Small intestine (tissue), 7 donors: ENCODE data around the gene GOLT1B. TPM values are rescaled to one million over a fixed set of nuclear protein-coding genes. Genes with fewer than 3 reads are reported as not detected.

Experiments
- DNase-seq, 2 donors: peaks; one replicate each; pipeline versions ENCODE4 v3.0.0 to v3.0.0-alpha.2; 2013
- FAIRE-seq: peaks from 2 replicates; lab custom pipeline; 2012; peaks lifted over from hg19 to GRCh38; lab: Jason Lieb, UNC
- H3K27ac ChIP-seq, 3 donors: one replicate each; pipeline ENCODE4 v1.5.1; 2013; ENCODE audit warnings: low read length in 2 of 3, mild to moderate bottlenecking in 2 of 3, control low read depth in 1 of 3, inconsistent platforms in 1 of 3, low read depth in 1 of 3, moderate library complexity in 1 of 3
- H3K27me3 ChIP-seq, 3 donors: one replicate each; pipeline ENCODE4 v1.6.1; 2013; ENCODE audit warnings: low read length in 3 of 3, inconsistent platforms in 1 of 3; ENCODE audit not compliant: control insufficient read depth in 3 of 3, insufficient read depth in 3 of 3
- H3K36me3 ChIP-seq, 3 donors: one replicate each; pipeline ENCODE4 v1.6.1; 2013; ENCODE audit warnings: low read length in 3 of 3, inconsistent platforms in 1 of 3, low read depth in 1 of 3, mild to moderate bottlenecking in 1 of 3, moderate library complexity in 1 of 3; ENCODE audit not compliant: control insufficient read depth in 3 of 3, insufficient read depth in 2 of 3
- H3K4me1 ChIP-seq, 3 donors: one replicate each; pipeline ENCODE4 v1.6.1; 2013; ENCODE audit warnings: low read length in 2 of 3, inconsistent platforms in 1 of 3, low read depth in 1 of 3, mild to moderate bottlenecking in 1 of 3, moderate library complexity in 1 of 3; ENCODE audit not compliant: control insufficient read depth in 3 of 3, insufficient read depth in 2 of 3
- H3K4me3 ChIP-seq, 3 donors: one replicate each; pipeline ENCODE4 v1.5.1; 2013; ENCODE audit warnings: low read length in 3 of 3, control low read depth in 1 of 3, inconsistent platforms in 1 of 3, low read depth in 1 of 3, mild to moderate bottlenecking in 1 of 3, moderate library complexity in 1 of 3
- H3K9me3 ChIP-seq, 2 donors: one replicate each; pipeline ENCODE4 v1.6.1; 2013; ENCODE audit warnings: low read depth in 1 of 2, low read length in 1 of 2; ENCODE audit not compliant: control insufficient read depth in 2 of 2, insufficient read depth in 1 of 2
- WGBS, 3 donors: extraction: QIAGEN DNeasy Blood & Tissue Kit; methylation state at CpG; one replicate each; pipeline ENCODE4 v1.1.7; 2013; 5-methylcytosine and 5-hydroxymethylcytosine counted together
- polyA plus RNA-seq, 4 donors: library from polyadenylated mRNA; stranded (reverse) in 3 of 4; unstranded in 1 of 4; fragments of 200-250 nt in 3 of 4; fragments of 120-200 nt in 1 of 4; gene quantifications; one replicate each; pipeline versions ENCODE4 v1.2.1 to v1.2.3, GENCODE V29; 2013
- donor health status: healthy with polysubstance abuse.
- donor health status: control.
- donor health status: control.
- donor health status: Bipolar disorder and iron deficiency.
- donor health status: healthy.

The GOLT1B gene
- polyA plus RNA-seq, 4 donors: 9.4 to 26.2 (median 12.9) TPM

DNA sequence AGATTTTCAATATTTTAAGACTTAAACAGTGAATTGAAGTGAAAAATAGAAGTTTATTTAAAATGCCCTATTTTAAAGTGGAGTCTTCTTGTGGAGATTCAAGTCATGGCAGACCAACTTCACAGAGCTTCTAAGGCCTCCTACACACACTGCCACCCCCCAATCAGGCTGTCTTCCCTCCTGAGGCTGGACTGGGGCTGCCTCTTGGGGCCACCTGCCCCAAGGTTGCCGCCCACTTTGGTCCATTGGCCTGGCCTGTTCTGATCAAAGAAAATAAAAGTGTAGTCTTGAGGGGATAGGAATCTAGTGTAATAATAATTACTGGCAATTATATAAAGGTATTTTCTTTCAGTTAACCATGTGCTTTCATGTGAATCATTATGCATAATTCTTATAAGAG, 1.3 kb downstream of the GOLT1B start:
- Histone ChIP-seq H3K27ac (no peak overlapping the region), H3K27me3 (no peaks in the 10 kb centered on the region), H3K36me3 (peaks cover 0 to 3% (median 0%) of the 10 kb centered on the region in 3 donors), H3K4me1 (peaks cover 4 to 14% (median 5%) of the 10 kb centered on the region in 3 donors), H3K9me3 (no peaks in the 10 kb centered on the region), H3K4me3 (peak overlapping the region in 2 of 3 donors; percentile 82 to 98)
- WGBS, 3 donors: 91 to 95% (median 92%) methylated on average over 1 of the region's 1 CpG
- FAIRE-seq: no peak
- DNase-seq: no peak

DNA sequence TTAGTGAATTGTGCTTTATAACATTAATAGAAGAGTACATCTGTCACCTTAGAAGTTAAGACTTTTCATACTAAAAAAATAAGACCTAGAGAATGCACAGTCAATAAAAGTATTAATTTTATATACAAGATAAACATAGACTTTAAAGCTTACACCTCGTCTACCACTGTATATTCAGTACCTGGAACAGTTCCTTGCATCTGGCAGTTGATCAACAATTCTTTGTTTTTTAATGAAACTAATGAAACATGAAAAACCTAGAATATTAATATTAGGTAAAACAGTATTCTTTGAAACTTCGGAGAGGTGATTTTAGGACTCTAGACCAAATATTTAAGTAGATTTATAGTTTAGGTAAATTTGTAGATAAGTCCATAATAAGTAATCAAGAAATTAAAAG, 4.3 kb downstream of the GOLT1B start:
- no peak for FAIRE-seq

DNA sequence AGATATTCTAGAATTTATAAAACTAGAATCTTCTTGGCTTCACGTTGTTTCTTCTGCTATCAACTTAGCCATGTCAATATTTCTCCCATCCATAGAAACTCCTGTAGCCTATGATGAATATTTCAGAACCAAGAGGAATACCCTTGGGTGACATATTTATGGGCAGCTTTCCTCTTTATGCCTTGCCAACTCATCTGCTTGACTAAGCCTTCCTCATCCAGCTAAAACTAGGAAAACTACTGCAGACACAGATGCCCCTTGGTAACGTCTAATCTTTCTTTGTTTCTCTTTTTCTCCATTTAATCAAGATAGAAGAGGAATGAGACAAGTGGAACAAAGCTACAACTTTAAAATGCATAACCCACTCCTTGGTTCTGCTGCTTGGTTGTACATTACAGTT, 6.3 kb downstream of the GOLT1B start:
- H3K9me3 ChIP-seq: no peaks in the 10 kb centered on the region
- H3K4me1 ChIP-seq: peaks cover 0 to 7% (median 1%) of the 10 kb centered on the region in 3 donors
- no peak overlapping the region for H3K27ac ChIP-seq
- no peak overlapping the region for H3K4me3 ChIP-seq
- WGBS, 3 donors: 84 to 91% (median 89%) methylated on average over 2 of the region's 2 CpGs
- DNase-seq: no peak
- no peak for FAIRE-seq
- peaks cover 0 to 12% (median 0%) of the 10 kb centered on the region in 3 donors for H3K36me3 ChIP-seq
- H3K27me3 ChIP-seq: no peaks in the 10 kb centered on the region

More for the DNA sequence above, 4.3 kb downstream of the GOLT1B start:
- no peak overlapping the region for H3K27ac ChIP-seq
- H3K4me1 ChIP-seq: peaks cover 2 to 9% (median 4%) of the 10 kb centered on the region in 3 donors
- no peaks in the 10 kb centered on the region for H3K27me3 ChIP-seq
- no peaks in the 10 kb centered on the region for H3K9me3 ChIP-seq
- H3K36me3 ChIP-seq: peaks cover 0 to 5% (median 0%) of the 10 kb centered on the region in 3 donors
- no peak for DNase-seq
- WGBS, 3 donors: 33 to 49% (median 42%) methylated on average over 2 of the region's 2 CpGs
- H3K4me3 ChIP-seq: no peak overlapping the region

DNA sequence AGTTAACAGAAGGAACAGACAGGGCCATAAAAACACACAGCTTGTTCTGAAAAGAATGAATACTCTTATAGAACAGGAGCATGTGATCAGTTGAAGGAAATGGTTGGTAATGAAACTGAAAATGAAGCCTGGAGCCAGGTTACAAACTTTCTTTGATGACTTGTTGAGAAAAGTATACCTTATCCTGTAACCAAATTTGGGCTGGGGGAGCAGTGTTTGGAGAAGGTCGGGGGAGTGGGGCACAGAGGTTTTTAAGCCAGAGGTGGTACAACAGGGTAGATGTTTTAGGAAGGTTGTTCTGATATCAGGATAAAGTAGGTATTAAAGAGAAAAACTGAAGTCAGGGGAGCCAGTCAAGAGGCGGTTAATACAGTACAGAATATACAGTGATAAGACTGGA, 8.2 kb downstream of the GOLT1B start:
- peaks cover 0 to 17% (median 0%) of the 10 kb centered on the region in 3 donors for H3K36me3 ChIP-seq

DNA sequence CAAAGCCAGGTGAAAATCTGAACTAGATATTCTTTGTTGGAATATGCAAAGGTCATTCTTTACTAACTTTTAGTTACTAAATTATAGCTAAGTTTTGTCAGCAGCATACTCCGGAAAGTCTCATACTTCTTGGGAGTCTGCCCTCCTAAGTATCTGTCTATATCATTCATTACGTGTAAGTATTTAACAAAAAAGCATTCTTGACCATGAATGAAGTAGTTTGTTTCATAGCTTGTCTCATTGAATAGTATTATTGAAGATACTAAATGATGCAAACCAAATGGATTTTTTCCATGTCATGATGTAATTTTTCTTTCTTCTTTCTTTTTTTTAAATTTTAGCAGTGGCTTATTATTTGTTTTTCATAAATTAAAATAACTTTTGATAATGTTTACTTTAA, 14.7 kb downstream of the GOLT1B start:
- no peak overlapping the region for H3K4me3 ChIP-seq
- H3K27ac ChIP-seq: no peak overlapping the region
- peaks cover 0 to 11% (median 4%) of the 10 kb centered on the region in 3 donors for H3K36me3 ChIP-seq
- no peak for DNase-seq
- 97 to 100% (median 99%) methylated on average over 2 of the region's 2 CpGs for WGBS, 3 donors
- no peak for FAIRE-seq
- H3K4me1 ChIP-seq: no peaks in the 10 kb centered on the region
- H3K27me3 ChIP-seq: no peaks in the 10 kb centered on the region
- no peaks in the 10 kb centered on the region for H3K9me3 ChIP-seq

More for the DNA sequence above, 8.2 kb downstream of the GOLT1B start:
- WGBS, 3 donors: 38 to 47% (median 40%) methylated on average over 2 of the region's 2 CpGs
- Histone ChIP-seq H3K27ac (no peak overlapping the region), H3K9me3 (no peaks in the 10 kb centered on the region), H3K27me3 (no peaks in the 10 kb centered on the region), H3K4me1 (no peaks in the 10 kb centered on the region), H3K4me3 (no peak overlapping the region)
- FAIRE-seq (no peak), DNase-seq (no peak)

DNA sequence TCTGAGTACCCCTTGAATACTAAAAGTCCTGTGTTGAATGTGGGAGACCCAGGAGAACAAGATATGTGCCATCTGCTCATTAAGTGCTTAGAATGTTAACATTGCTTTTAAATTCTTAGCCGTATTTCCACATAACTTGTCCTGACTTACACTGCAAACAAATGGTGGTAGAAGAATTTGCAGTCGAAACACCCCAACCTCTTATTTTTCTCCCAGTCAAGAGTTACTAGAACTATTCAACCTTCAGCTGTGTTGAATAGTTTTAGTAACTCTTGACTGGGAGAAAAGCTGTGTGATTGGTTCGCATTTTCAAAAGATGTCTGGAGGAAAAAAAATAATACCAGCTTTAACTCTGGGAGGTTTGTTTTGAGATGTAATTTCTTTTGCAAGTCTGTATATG, 16.9 kb downstream of the GOLT1B start:
- FAIRE-seq (no peak), DNase-seq (no peak)
- no peak overlapping the region for H3K27ac ChIP-seq
- H3K27me3 ChIP-seq: no peaks in the 10 kb centered on the region
- H3K9me3 ChIP-seq: no peaks in the 10 kb centered on the region
- no peaks in the 10 kb centered on the region for H3K4me1 ChIP-seq
- H3K4me3 ChIP-seq: no peak overlapping the region
- 81 to 95% (median 95%) methylated on average over 3 of the region's 3 CpGs for WGBS, 3 donors
- H3K36me3 ChIP-seq: peaks cover 0 to 4% (median 2%) of the 10 kb centered on the region in 3 donors

DNA sequence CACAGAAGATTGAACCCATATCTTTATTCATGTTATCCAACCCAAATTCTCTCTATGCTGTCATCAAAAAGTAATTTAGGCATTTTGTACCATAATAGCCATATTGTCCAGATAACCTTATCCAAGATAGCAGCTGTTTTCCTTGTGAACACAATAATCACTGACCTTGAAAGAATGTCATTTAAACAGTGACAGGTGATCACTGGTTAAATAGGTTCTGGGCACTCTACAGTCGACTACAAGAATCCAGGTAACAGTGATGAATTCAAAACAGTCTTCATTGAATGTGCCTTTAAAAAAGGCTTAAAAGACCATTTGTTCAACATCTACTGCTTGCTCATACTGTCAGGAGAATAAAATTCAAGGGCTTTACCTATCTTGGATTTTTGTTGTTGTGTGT, 20.0 kb downstream of the GOLT1B start:
- WGBS, 3 donors: 11 to 62% (median 26%) methylated on average over 1 of the region's 1 CpG
- Histone ChIP-seq H3K36me3 (no peaks in the 10 kb centered on the region), H3K27ac (no peak overlapping the region), H3K27me3 (peaks cover 0 to 3% (median 2%) of the 10 kb centered on the region in 3 donors), H3K9me3 (no peaks in the 10 kb centered on the region), H3K4me1 (no peaks in the 10 kb centered on the region), H3K4me3 (no peak overlapping the region)
- DNase-seq (no peak), FAIRE-seq (no peak)

DNA sequence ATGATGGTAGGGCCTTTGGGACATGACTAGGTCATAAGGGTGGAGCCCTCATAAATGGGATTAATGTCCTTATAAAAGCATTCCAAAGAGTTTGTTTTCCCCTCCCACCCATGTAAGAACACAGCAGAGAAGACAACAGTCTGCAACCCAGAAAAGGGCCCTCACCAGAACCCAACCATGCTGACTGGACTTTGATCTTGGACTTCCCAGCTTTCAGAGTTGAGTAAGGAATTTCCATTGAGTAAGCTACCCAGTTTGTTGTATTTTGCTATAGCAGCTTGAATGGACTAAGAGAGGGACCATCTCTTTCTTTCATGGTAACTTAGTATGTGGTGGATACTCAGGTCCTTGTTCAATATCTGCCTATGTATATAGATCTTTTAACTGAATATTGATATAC, 21.6 kb downstream of the GOLT1B start:
- DNase-seq (no peak), FAIRE-seq (no peak)
- H3K4me1 ChIP-seq: no peaks in the 10 kb centered on the region

DNA sequence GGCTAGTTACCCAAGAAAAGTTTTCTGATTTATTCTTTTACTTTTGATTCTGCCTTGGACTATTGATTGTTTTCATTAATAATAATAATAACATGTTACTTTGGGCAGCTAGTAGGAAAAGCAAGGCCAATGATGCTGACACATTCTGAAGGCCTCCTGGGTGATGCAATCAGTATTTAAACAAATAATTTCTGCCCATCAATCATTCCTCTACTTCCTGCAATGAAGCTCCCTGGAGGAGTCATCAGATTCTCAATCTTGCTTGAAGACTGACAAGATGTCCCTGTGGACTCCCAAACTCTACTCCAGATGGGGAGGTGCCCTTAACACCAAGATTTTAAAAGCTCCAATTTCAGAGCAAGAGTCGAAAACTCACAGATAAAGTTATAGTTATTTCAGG, 24.5 kb downstream of the GOLT1B start, which contains the start of gene SPX:
Gene SPX (plus strand): TSS at position 244 of the 400 bp plus-strand sequence. CDS start 177 bp downstream, outside the sequence.
- DNase-seq (no peak), FAIRE-seq (no peak)
- no peaks in the 10 kb centered on the region for H3K9me3 ChIP-seq
- no peaks in the 10 kb centered on the region for H3K4me1 ChIP-seq
- no peaks in the 10 kb centered on the region for H3K36me3 ChIP-seq
- peak within 1 kb of the TSS in 1 of 3 donors; percentile 54 for H3K4me3 ChIP-seq
- H3K27me3 ChIP-seq: peaks cover 0 to 32% (median 15%) of the 10 kb centered on the region in 3 donors
- H3K27ac ChIP-seq: no peak within 1 kb of the TSS
- 90 to 95% (median 92%) methylated on average over 1 of the region's 1 CpG for WGBS, 3 donors

More for the DNA sequence above, 21.6 kb downstream of the GOLT1B start:
- peaks cover 0 to 18% (median 9%) of the 10 kb centered on the region in 3 donors for H3K27me3 ChIP-seq
- H3K27ac ChIP-seq: no peak overlapping the region
- no peaks in the 10 kb centered on the region for H3K9me3 ChIP-seq
- no peaks in the 10 kb centered on the region for H3K36me3 ChIP-seq
- H3K4me3 ChIP-seq: no peak overlapping the region
